Measurements from ENCODE around the gene ASB3.
"Not testable (repeated sequence)": the region's sequence is repeated elsewhere in the genome, so short reads cannot be mapped to it uniquely, and the experiment has no call there.

Gene ASB3

GRCh38 chr2:53690876-53691275 lies 95.9 kb downstream of the ASB3 start:
- Histone ChIP-seq H3K4me3 (ENCODE audit: low read length) (no peak overlapping the region), H3K27ac (ENCODE audit: low read length) (no peak overlapping the region), H3K27me3 (ENCODE audit: insufficient read depth, low read length) (no peaks in the 10 kb centered on the region), H3K4me1 (ENCODE audit: insufficient read depth, low read length) (no peaks in the 10 kb centered on the region), H3K9ac (ENCODE audit: low read depth, low read length) (no peak overlapping the region), H3K36me3 (ENCODE audit: insufficient read depth, low read depth, low read length) (0 out of 2 replicates have a peak, but pooled peaks cover 12% of the 10 kb centered on the region), H3K9me3 (ENCODE audit: insufficient read depth, low read depth, low read length) (no peaks in the 10 kb centered on the region)

- no peaks in the 10 kb centered on the region for H3K4me1 ChIP-seq (ENCODE audit: insufficient read depth, low read length)
- H3K9ac ChIP-seq (ENCODE audit: low read depth, low read length): no peak overlapping the region
- H3K36me3 ChIP-seq (ENCODE audit: insufficient read depth, low read depth, low read length): no peaks in the 10 kb centered on the region
- no peak overlapping the region for H3K27ac ChIP-seq (ENCODE audit: low read length)
- no peaks in the 10 kb centered on the region for H3K27me3 ChIP-seq (ENCODE audit: insufficient read depth, low read length)
- no peaks in the 10 kb centered on the region for H3K9me3 ChIP-seq (ENCODE audit: insufficient read depth, low read depth, low read length)
- no peak overlapping the region for H3K4me3 ChIP-seq (ENCODE audit: low read length)
Measured at GRCh38 chr2:53672881-53673522, 113.8 kb downstream of the ASB3 start.

GRCh38 chr2:53670331-53670730 lies 116.4 kb downstream of the ASB3 start:
- H3K36me3 ChIP-seq (ENCODE audit: insufficient read depth, low read depth, low read length): no peaks in the 10 kb centered on the region
- no peak overlapping the region for H3K4me3 ChIP-seq (ENCODE audit: low read length)
- no peaks in the 10 kb centered on the region for H3K4me1 ChIP-seq (ENCODE audit: insufficient read depth, low read length)
- no peak overlapping the region for H3K27ac ChIP-seq (ENCODE audit: low read length)
- no peaks in the 10 kb centered on the region for H3K9me3 ChIP-seq (ENCODE audit: insufficient read depth, low read depth, low read length)
- H3K9ac ChIP-seq (ENCODE audit: low read depth, low read length): no peak overlapping the region
- H3K27me3 ChIP-seq (ENCODE audit: insufficient read depth, low read length): no peaks in the 10 kb centered on the region

GRCh38 chr2:53668624-53669026 lies 118.1 kb downstream of the ASB3 start:
- H3K4me3 ChIP-seq (ENCODE audit: low read length): no peak overlapping the region
- H3K27me3 ChIP-seq (ENCODE audit: insufficient read depth, low read length): no peaks in the 10 kb centered on the region
- H3K4me1 ChIP-seq (ENCODE audit: insufficient read depth, low read length): no peaks in the 10 kb centered on the region
- H3K9ac ChIP-seq (ENCODE audit: low read depth, low read length): no peak overlapping the region
- H3K27ac ChIP-seq (ENCODE audit: low read length): no peak overlapping the region
- H3K36me3 ChIP-seq (ENCODE audit: insufficient read depth, low read depth, low read length): no peaks in the 10 kb centered on the region
- H3K9me3 ChIP-seq (ENCODE audit: insufficient read depth, low read depth, low read length): no peaks in the 10 kb centered on the region

GRCh38 chr2:53667130-53667529 lies 119.6 kb downstream of the ASB3 start:
- H3K4me3 ChIP-seq (ENCODE audit: low read length); H3K27me3 ChIP-seq (ENCODE audit: insufficient read depth, low read length): not testable (repeated sequence)

GRCh38 chr2:53660886-53661285 lies 125.9 kb downstream of the ASB3 start:
- Histone ChIP-seq H3K4me3 (ENCODE audit: low read length) (no peak overlapping the region), H3K36me3 (ENCODE audit: insufficient read depth, low read depth, low read length) (no peaks in the 10 kb centered on the region), H3K27ac (ENCODE audit: low read length) (no peak overlapping the region), H3K9ac (ENCODE audit: low read depth, low read length) (no peak overlapping the region), H3K27me3 (ENCODE audit: insufficient read depth, low read length) (no peaks in the 10 kb centered on the region), H3K4me1 (ENCODE audit: insufficient read depth, low read length) (no peaks in the 10 kb centered on the region), H3K9me3 (ENCODE audit: insufficient read depth, low read depth, low read length) (no peaks in the 10 kb centered on the region)

More at GRCh38 chr2:53667130-53667529, 119.6 kb downstream of the ASB3 start:
- H3K27ac ChIP-seq (ENCODE audit: low read length); H3K4me1 ChIP-seq (ENCODE audit: insufficient read depth, low read length); H3K36me3 ChIP-seq (ENCODE audit: insufficient read depth, low read depth, low read length); H3K9me3 ChIP-seq (ENCODE audit: insufficient read depth, low read depth, low read length); H3K9ac ChIP-seq (ENCODE audit: low read depth, low read length): not testable (repeated sequence)

- H3K27me3 ChIP-seq (ENCODE audit: insufficient read depth, low read length); H3K4me1 ChIP-seq (ENCODE audit: insufficient read depth, low read length); H3K27ac ChIP-seq (ENCODE audit: low read length); H3K9ac ChIP-seq (ENCODE audit: low read depth, low read length); H3K4me3 ChIP-seq (ENCODE audit: low read length); H3K36me3 ChIP-seq (ENCODE audit: insufficient read depth, low read depth, low read length); H3K9me3 ChIP-seq (ENCODE audit: insufficient read depth, low read depth, low read length): not testable (repeated sequence)
Measured at GRCh38 chr2:53658474-53658873, 128.3 kb downstream of the ASB3 start.

GRCh38 chr2:53655256-53655655 lies 131.5 kb downstream of the ASB3 start:
- no peaks in the 10 kb centered on the region for H3K4me1 ChIP-seq (ENCODE audit: insufficient read depth, low read length)
- no peak overlapping the region for H3K4me3 ChIP-seq (ENCODE audit: low read length)
- H3K27ac ChIP-seq (ENCODE audit: low read length): no peak overlapping the region
- H3K9me3 ChIP-seq (ENCODE audit: insufficient read depth, low read depth, low read length): 0 out of 2 replicates have a peak, but pooled peaks cover 2% of the 10 kb centered on the region
- H3K27me3 ChIP-seq (ENCODE audit: insufficient read depth, low read length): no peaks in the 10 kb centered on the region
- H3K36me3 ChIP-seq (ENCODE audit: insufficient read depth, low read depth, low read length): no peaks in the 10 kb centered on the region
- no peak overlapping the region for H3K9ac ChIP-seq (ENCODE audit: low read depth, low read length)

GRCh38 chr2:53654396-53654795 lies 132.4 kb downstream of the ASB3 start:
- Histone ChIP-seq H3K27me3 (ENCODE audit: insufficient read depth, low read length) (no peaks in the 10 kb centered on the region), H3K9ac (ENCODE audit: low read depth, low read length) (no peak overlapping the region), H3K27ac (ENCODE audit: low read length) (no peak overlapping the region), H3K9me3 (ENCODE audit: insufficient read depth, low read depth, low read length) (0 out of 2 replicates have a peak, but pooled peaks cover 2% of the 10 kb centered on the region), H3K36me3 (ENCODE audit: insufficient read depth, low read depth, low read length) (no peaks in the 10 kb centered on the region), H3K4me1 (ENCODE audit: insufficient read depth, low read length) (no peaks in the 10 kb centered on the region), H3K4me3 (ENCODE audit: low read length) (no peak overlapping the region)

- Histone ChIP-seq H3K4me3 (ENCODE audit: low read length) (no peak overlapping the region), H3K36me3 (ENCODE audit: insufficient read depth, low read depth, low read length) (no peaks in the 10 kb centered on the region), H3K27ac (ENCODE audit: low read length) (no peak overlapping the region)
Measured at GRCh38 chr2:53652131-53652530, 134.6 kb downstream of the ASB3 start.

GRCh38 chr2:53646788-53647187 lies 140.0 kb downstream of the ASB3 start:
- no peak overlapping the region for H3K27ac ChIP-seq (ENCODE audit: low read length)
- no peak overlapping the region for H3K9ac ChIP-seq (ENCODE audit: low read depth, low read length)
- 0 out of 2 replicates have a peak, but pooled peaks cover 2% of the 10 kb centered on the region for H3K9me3 ChIP-seq (ENCODE audit: insufficient read depth, low read depth, low read length)
- H3K4me1 ChIP-seq (ENCODE audit: insufficient read depth, low read length): peaks cover 8% of the 10 kb centered on the region; the same call in 1 of the 2 replicates
- no peak overlapping the region for H3K4me3 ChIP-seq (ENCODE audit: low read length)
- H3K27me3 ChIP-seq (ENCODE audit: insufficient read depth, low read length): no peaks in the 10 kb centered on the region
- no peaks in the 10 kb centered on the region for H3K36me3 ChIP-seq (ENCODE audit: insufficient read depth, low read depth, low read length)

More at GRCh38 chr2:53652131-53652530, 134.6 kb downstream of the ASB3 start:
- Histone ChIP-seq H3K4me1 (ENCODE audit: insufficient read depth, low read length) (peaks cover under 1% of the 10 kb centered on the region; the same call in 1 of the 2 replicates), H3K27me3 (ENCODE audit: insufficient read depth, low read length) (no peaks in the 10 kb centered on the region), H3K9ac (ENCODE audit: low read depth, low read length) (no peak overlapping the region), H3K9me3 (ENCODE audit: insufficient read depth, low read depth, low read length) (0 out of 2 replicates have a peak, but pooled peaks cover 2% of the 10 kb centered on the region)

- Histone ChIP-seq H3K9ac (ENCODE audit: low read depth, low read length) (0 out of 2 replicates have a peak overlapping the region, but pooled peaks have one; percentile 33), H3K27me3 (ENCODE audit: insufficient read depth, low read length) (no peaks in the 10 kb centered on the region), H3K4me1 (ENCODE audit: insufficient read depth, low read length) (peaks cover 12% of the 10 kb centered on the region; the same call in 1 of the 2 replicates), H3K4me3 (ENCODE audit: low read length) (peak overlapping the region; percentile 27; the same call in 1 of the 2 replicates), H3K27ac (ENCODE audit: low read length) (no peak overlapping the region), H3K9me3 (ENCODE audit: insufficient read depth, low read depth, low read length) (no peaks in the 10 kb centered on the region), H3K36me3 (ENCODE audit: insufficient read depth, low read depth, low read length) (no peaks in the 10 kb centered on the region)
Measured at GRCh38 chr2:53641290-53641689, 145.5 kb downstream of the ASB3 start.
